Measurements from ENCODE around the gene CTNND2.

DNA sequence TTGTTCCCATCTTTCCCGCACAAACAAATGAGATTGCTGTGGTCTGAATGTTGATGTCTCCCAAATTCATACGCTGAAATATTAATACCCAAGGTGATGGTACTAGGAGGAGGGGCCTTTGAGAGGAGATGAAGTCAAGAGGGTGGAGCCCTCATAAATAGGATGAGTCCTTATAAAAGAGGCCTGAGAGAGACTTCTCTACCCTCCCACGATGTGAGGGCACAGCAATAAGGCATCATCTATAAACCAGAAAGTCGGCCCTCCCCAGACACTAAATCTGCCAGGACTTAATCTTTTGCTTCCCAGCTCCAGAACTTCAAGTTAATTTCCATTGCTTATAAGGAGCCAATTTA lies 170.4 kb downstream of the CTNND2 start:
- TF ChIP-seq, protein P1, sequence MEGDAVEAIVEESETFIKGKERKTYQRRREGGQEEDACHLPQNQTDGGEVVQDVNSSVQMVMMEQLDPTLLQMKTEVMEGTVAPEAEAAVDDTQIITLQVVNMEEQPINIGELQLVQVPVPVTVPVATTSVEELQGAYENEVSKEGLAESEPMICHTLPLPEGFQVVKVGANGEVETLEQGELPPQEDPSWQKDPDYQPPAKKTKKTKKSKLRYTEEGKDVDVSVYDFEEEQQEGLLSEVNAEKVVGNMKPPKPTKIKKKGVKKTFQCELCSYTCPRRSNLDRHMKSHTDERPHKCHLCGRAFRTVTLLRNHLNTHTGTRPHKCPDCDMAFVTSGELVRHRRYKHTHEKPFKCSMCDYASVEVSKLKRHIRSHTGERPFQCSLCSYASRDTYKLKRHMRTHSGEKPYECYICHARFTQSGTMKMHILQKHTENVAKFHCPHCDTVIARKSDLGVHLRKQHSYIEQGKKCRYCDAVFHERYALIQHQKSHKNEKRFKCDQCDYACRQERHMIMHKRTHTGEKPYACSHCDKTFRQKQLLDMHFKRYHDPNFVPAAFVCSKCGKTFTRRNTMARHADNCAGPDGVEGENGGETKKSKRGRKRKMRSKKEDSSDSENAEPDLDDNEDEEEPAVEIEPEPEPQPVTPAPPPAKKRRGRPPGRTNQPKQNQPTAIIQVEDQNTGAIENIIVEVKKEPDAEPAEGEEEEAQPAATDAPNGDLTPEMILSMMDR (IDR thresholded peaks at IDR 0.05; ENCODE audit: low read length): no peak
- TF ChIP-seq EZH2 (optimal IDR thresholded peaks at IDR 0.05; ENCODE audit: low read depth, low read length): no peak
- TF ChIP-seq EZH2phosphoT487 (IDR thresholded peaks at IDR 0.05; ENCODE audit: low read length): no peak
